HEK293T (cell line): ENCODE results near the gene SMARCA5.

ENCODE experiments used
- CTCF ChIA-PET: fragments of 350-600 bp; formaldehyde crosslinking; extraction: SDS; loops from one replicate; lab custom pipeline; 2021; ENCODE audit warnings: antibody characterized with exemption, inconsistent platforms; lab: Yijun Ruan, JAX
- POLR2A ChIA-PET: fragments of 350-600 bp; formaldehyde crosslinking; extraction: SDS; loops from one replicate; lab custom pipeline; 2020; ENCODE audit warnings: antibody characterized with exemption, inconsistent platforms; lab: Yijun Ruan, JAX
- DNase-seq: peaks from one replicate; pipeline ENCODE4 v3.0.0; 2012; ENCODE audit warnings: mixed read lengths; ENCODE audit errors: extremely low spot score
- ARNT ChIP-seq: fragments of 450-650 bp; IDR thresholded peaks from 2 replicates; pipeline ENCODE4 v1.6.1; 2017; ENCODE audit warnings: mild to moderate bottlenecking
- BHLHE40 ChIP-seq: fragments of 450-650 bp; IDR thresholded peaks from 2 replicates; pipeline ENCODE4 v1.6.1; 2016; ENCODE audit warnings: mild to moderate bottlenecking, moderate library complexity, borderline replicate concordance
- CTBP1 ChIP-seq: fragments of 450-650 bp; IDR thresholded peaks from 2 replicates; pipeline ENCODE4 v1.6.1; 2016; ENCODE audit warnings: borderline replicate concordance
- ELF4 ChIP-seq: fragments of 450-650 bp; IDR thresholded peaks from 2 replicates; pipeline ENCODE4 v1.6.1; 2017; ENCODE audit warnings: antibody characterized with exemption
- FOXA1 ChIP-seq: fragments of 450-650 bp; IDR thresholded peaks from 2 replicates; pipeline ENCODE4 v1.6.1; 2016; ENCODE audit warnings: mild to moderate bottlenecking
- FOXK2 ChIP-seq: fragments of 450-650 bp; IDR thresholded peaks from 2 replicates; pipeline ENCODE4 v1.6.1; 2016; ENCODE audit warnings: mild to moderate bottlenecking
- FOXM1 ChIP-seq: fragments of 450-650 bp; IDR thresholded peaks from 2 replicates; pipeline ENCODE4 v1.6.1; 2017; ENCODE audit warnings: mild to moderate bottlenecking, borderline replicate concordance
- HDGF ChIP-seq: fragments of 450-650 bp; IDR thresholded peaks from 2 replicates; pipeline ENCODE4 v1.6.1; 2017; ENCODE audit warnings: antibody characterized with exemption, borderline replicate concordance
- L3MBTL2 ChIP-seq: fragments of 450-650 bp; conservative IDR thresholded peaks from 2 replicates; pipeline ENCODE4 v1.6.1; 2016; ENCODE audit warnings: mild to moderate bottlenecking
- LEF1 ChIP-seq: fragments of 450-650 bp; IDR thresholded peaks from 2 replicates; pipeline ENCODE4 v1.6.1; 2017; ENCODE audit warnings: mild to moderate bottlenecking, borderline replicate concordance
- NFRKB ChIP-seq: fragments of 450-650 bp; IDR thresholded peaks from 2 replicates; pipeline ENCODE4 v1.6.1; 2016; ENCODE audit warnings: mild to moderate bottlenecking, moderate library complexity
- SP1 ChIP-seq: fragments of 450-650 bp; IDR thresholded peaks from 2 replicates; pipeline ENCODE4 v1.6.1; 2017
- SUZ12 ChIP-seq: fragments of 450-650 bp; IDR thresholded peaks from 2 replicates; pipeline ENCODE4 v1.6.1; 2016; ENCODE audit warnings: mild to moderate bottlenecking
- TARDBP ChIP-seq: fragments of 450-650 bp; IDR thresholded peaks from 2 replicates; pipeline ENCODE4 v1.6.1; 2016
- ZNF384 ChIP-seq: fragments of 450-650 bp; IDR thresholded peaks from 2 replicates; pipeline ENCODE4 v1.6.1; 2016
- TF ChIP-seq, protein P1 (sequence below): fragments of 450-650 bp; IDR thresholded peaks from 2 replicates; pipeline ENCODE4 v1.6.1; 2016

SMARCA5 gene

DNA sequence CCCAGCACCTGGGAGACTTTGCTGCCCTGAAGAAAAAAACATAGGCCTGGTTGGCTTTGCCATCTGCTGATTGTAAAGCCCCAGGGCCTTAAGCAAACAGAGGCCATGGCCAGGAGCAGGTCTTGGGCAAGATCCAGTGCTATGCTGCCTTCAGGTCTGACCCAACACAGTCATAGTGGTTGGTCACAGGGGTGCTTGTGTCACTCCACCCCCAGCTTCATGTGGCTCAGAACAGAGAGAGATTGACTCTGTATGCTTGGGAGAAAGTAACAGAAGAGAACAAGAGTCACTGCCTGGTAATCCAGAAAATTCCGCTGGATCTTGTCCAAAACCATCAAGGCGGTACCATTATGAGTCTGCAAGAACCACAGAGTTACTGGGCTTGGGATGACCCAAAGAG, 24.4 kb upstream of the SMARCA5 start:
- no peak for DNase-seq
- ChIA-PET POLR2A (no interaction called here), CTCF (no interaction called here)
- TF ChIP-seq, protein P1, sequence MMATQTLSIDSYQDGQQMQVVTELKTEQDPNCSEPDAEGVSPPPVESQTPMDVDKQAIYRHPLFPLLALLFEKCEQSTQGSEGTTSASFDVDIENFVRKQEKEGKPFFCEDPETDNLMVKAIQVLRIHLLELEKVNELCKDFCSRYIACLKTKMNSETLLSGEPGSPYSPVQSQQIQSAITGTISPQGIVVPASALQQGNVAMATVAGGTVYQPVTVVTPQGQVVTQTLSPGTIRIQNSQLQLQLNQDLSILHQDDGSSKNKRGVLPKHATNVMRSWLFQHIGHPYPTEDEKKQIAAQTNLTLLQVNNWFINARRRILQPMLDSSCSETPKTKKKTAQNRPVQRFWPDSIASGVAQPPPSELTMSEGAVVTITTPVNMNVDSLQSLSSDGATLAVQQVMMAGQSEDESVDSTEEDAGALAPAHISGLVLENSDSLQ: no peak
- no peak for TF ChIP-seq ZNF384
- TF ChIP-seq SP1: no peak
- no peak for TF ChIP-seq FOXM1
- TF ChIP-seq FOXK2: no peak
- no peak for TF ChIP-seq ELF4
- TF ChIP-seq L3MBTL2: no peak
- no peak for TF ChIP-seq FOXA1
- TF ChIP-seq TARDBP: no peak
- TF ChIP-seq HDGF: no peak
- TF ChIP-seq SUZ12: no peak
- TF ChIP-seq CTBP1: no peak
- TF ChIP-seq BHLHE40: no peak
- TF ChIP-seq NFRKB: no peak
- no peak for TF ChIP-seq ARNT
- no peak for TF ChIP-seq LEF1

DNA sequence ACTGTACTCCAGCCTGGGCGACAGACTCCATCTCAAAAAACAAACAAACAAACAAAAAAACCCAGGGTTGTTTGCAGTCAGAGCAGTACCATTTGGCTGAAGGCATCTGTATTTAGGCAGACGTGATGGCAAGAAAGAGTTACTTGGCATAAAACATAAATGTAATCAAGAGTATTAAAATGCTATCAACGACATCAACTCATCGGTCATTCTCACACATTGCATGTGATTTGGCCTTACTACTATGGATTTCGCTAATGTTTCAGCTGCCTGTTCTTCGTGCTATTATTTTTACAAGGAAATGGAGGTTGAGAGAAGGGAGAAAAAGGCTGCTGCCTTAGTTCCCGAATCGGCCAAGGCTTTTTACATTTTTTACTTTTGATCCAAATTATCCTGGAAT, 15.5 kb upstream of the SMARCA5 start:
- ChIA-PET POLR2A (no interaction called here), CTCF (no interaction called here)
- TF ChIP-seq, protein P1: no peak
- no peak for TF ChIP-seq L3MBTL2
- no peak for TF ChIP-seq FOXK2
- no peak for TF ChIP-seq BHLHE40
- DNase-seq: no peak

DNA sequence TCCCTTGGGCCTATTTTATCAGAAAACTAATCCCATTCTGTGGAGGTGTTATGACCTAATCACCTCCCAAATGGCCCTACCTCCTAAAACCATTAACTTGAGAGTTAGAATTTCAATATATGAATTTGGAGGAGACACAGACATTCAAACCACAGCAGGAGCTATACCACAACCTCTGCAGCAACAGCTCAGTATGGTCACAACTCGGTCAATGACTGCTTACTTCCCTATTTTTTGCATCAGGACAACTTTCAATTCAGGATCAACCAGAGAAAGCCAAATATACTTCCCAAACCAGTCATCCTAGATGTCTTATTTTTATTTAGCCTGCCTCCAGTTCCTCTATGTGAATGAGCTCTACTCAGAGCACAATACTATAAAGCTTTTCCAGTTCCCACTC, 11.3 kb upstream of the SMARCA5 start:
- ChIA-PET POLR2A (interaction anchor here (1.4 kb wide), 1 partner anchor 12 kb away, joined by 12 read pairs; the partner anchor contains the start of gene SMARCA5), CTCF (interaction anchor here (0.6 kb wide), 2 partner anchors 265 to 301 kb away, joined by 4 read pairs; no protein-coding TSS in a partner anchor)
- DNase-seq: no peak
- TF ChIP-seq CTBP1: no peak
- TF ChIP-seq LEF1: no peak
- no peak for TF ChIP-seq FOXA1
- TF ChIP-seq ELF4: no peak
- TF ChIP-seq NFRKB: no peak
- no peak for TF ChIP-seq SUZ12
- no peak for TF ChIP-seq TARDBP
- no peak for TF ChIP-seq SP1
- no peak for TF ChIP-seq BHLHE40

DNA sequence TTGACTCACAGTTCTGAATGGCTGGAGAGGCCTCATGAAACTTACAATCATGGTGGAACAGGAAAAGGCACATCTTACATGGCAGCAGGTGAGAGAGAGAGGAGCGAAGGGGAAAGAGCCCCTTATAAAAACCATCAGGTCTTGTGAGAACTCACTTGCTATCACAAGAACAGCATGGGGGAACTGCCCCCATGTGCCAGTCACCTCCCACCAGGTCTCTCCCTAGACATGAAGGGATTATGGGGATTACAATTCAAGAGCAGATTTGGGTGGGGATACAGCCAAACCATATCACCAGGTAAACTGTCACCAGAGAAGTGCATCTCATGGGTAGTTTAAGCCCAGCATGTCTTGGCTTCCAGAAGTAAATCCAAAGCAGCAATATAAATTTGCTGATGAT, 7.5 kb upstream of the SMARCA5 start:
- POLR2A ChIA-PET: no interaction called here
- TF ChIP-seq FOXK2 (no peak), HDGF (no peak), BHLHE40 (no peak), ARNT (no peak), ZNF384 (no peak), LEF1 (no peak), NFRKB (no peak), FOXM1 (no peak)
- TF ChIP-seq, protein P1: no peak
- CTCF ChIA-PET: no interaction called here
- no peak for DNase-seq

DNA sequence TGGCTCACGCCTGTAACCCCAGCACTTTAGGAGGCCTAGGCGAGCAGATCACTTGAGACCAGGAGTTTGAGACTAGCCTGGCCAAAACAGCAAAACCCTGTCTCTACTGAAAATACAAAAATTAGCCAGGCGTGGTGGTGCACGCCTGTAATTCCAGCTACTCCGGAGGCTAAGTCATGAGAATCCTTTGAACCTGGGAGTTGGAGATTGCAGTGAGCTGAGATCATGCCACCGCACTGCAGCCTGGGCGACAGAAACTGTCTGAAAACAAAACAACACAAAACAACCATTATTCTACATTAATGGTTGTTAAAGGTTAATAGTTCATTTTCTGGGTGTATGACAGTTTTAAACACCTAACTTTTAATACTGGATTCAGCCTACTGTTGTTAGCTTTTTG, 1.6 kb upstream of the SMARCA5 start:
- ChIA-PET POLR2A (interaction anchor here (2.2 kb wide), 1 partner anchor 175 kb away, joined by 7 read pairs; the partner anchor contains the start of gene GAB1), CTCF (no interaction called here)
- TF ChIP-seq FOXA1 (no peak), CTBP1 (no peak), FOXK2 (no peak), ZNF384 (no peak), SP1 (no peak), L3MBTL2 (no peak), SUZ12 (no peak), TARDBP (no peak)
- TF ChIP-seq, protein P1: no peak
- DNase-seq: no peak

DNA sequence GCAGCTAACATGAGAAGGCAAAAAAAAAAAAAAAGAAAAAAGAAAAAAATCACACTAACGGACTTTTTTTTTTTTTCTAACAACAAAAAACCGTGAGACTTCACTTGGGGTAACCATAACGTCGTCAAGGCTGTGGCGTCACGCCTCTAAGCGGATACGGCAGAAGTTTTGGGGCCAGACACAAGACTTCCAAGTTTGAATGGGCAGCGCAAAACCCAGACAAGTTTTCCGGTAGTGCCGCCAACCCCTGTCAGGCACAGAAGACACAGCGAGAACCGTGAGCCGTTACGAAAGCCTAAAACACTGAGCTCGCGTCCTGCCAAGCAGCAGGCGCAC, 556 bp upstream of the SMARCA5 start:
- no peak for DNase-seq
- POLR2A ChIA-PET: interaction anchor here (0.5 to 2.3 kb wide), 7 partner anchors 9 to 449 kb away, joined by 3 to 12 read pairs (median 6); partner anchors contain the start of gene GAB1
- CTCF ChIA-PET: no interaction called here
- TF ChIP-seq ZNF384: peak; percentile 88
- no peak for TF ChIP-seq FOXK2
- TF ChIP-seq L3MBTL2: no peak

DNA sequence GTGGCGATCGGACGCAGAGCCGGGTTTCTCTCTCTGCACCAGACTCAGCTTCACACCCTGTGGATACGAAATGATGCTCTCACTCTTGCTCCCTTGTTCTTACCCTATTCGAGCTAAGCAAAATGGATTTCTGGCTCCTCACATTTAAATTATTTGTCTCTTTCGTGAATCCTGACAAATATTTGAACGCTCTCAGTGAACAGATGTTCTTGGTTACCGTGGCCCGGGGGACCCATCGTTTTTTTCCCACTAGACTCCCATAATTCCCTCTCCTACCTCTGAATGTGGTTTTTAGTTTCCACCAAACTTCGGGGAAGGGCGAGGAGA, 630 bp downstream of the SMARCA5 start:
- CTCF ChIA-PET: no interaction called here
- TF ChIP-seq ELF4 (no peak), ARNT (no peak), SP1 (no peak), L3MBTL2 (no peak)
- TF ChIP-seq, protein P1: no peak
- DNase-seq: no peak
- POLR2A ChIA-PET: interaction anchor here (1.0 to 2.3 kb wide), 5 partner anchors 10 to 162 kb away, joined by 3 to 12 read pairs (median 6); no protein-coding TSS in a partner anchor
